Thyroid gland (tissue), 4 donors: Measurements from ENCODE around the gene PTPN22. TPM values are rescaled to one million over a fixed set of nuclear protein-coding genes. Genes with fewer than 3 reads are reported as not detected.
"Not testable (repeated sequence)": the region's sequence is repeated elsewhere in the genome, so short reads cannot be mapped to it uniquely, and the experiment has no call there.

ENCODE experiments used
- DNase-seq, 2 donors: peaks; one replicate each; pipeline ENCODE4 v3.0.0-alpha.2; 2019
- H3K27ac ChIP-seq, 3 donors: fragments of 200-600 bp; sonication (generic); 1 replicate in 2 of 3; 2 replicates in 1 of 3; pipeline ENCODE4 v1.5.1; 2016 to 2019; ENCODE audit warnings: mild to moderate bottlenecking in 1 of 3, moderate library complexity in 1 of 3
- H3K27me3 ChIP-seq: fragments of 200-600 bp; sonication (generic); one replicate; pipeline ENCODE4 v1.5.1; 2019
- H3K36me3 ChIP-seq, 2 donors: fragments of 200-600 bp; sonication (generic); one replicate each; pipeline ENCODE4 v1.5.1; 2016 to 2019
- H3K4me1 ChIP-seq, 2 donors: fragments of 200-600 bp; sonication (generic); one replicate each; pipeline ENCODE4 v1.5.1; 2017 to 2019
- H3K4me3 ChIP-seq, 3 donors: fragments of 200-600 bp; sonication (generic); replicated peaks in 1 of 3; 1 replicate in 2 of 3; 2 replicates in 1 of 3; pipeline ENCODE4 v1.5.1; 2016; ENCODE audit warnings: mild to moderate bottlenecking in 1 of 3
- H3K9me3 ChIP-seq: fragments of 200-600 bp; sonication (generic); one replicate; pipeline ENCODE4 v1.5.1; 2017
- CTCF ChIP-seq, 6 experiments: fragments of 200-600 bp in 3 of 6; fragments of 450-650 bp in 3 of 6; sonication (generic) in 3 of 6; IDR thresholded peaks; one replicate each; pipeline ENCODE4 v1.5.1; 2016 to 2019; ENCODE audit warnings: antibody characterized with exemption in 6 of 6, mild to moderate bottlenecking in 2 of 6, inconsistent platforms in 1 of 6, moderate library complexity in 1 of 6
- POLR2A ChIP-seq, 2 donors: fragments of 450-650 bp; IDR thresholded peaks; one replicate each; pipeline ENCODE4 v1.6.1; 2017; ENCODE audit warnings: antibody characterized with exemption in 2 of 2, mild to moderate bottlenecking in 2 of 2, moderate library complexity in 1 of 2
- WGBS, 2 donors: methylation state at CpG; one replicate each; pipeline ENCODE4 v1.1.5; 2017; 5-methylcytosine and 5-hydroxymethylcytosine counted together
- intact Hi-C: fragments of 100-400 bp; cut with DNase I; formaldehyde crosslinking; loops from one replicate; pipeline ENCODE4 v1.15.1; 2023
- total RNA-seq, 4 donors: library from RNA; depleted of rRNA; stranded (reverse); fragments of >200 nt; gene quantifications; one replicate each; pipeline ENCODE4 v1.2.3, GENCODE V29; 2016

Gene PTPN22
- total RNA-seq, 4 donors from 2014 or later = 0.89 to 6.2 (median 2.6) TPM; not detected in 1

GRCh38 chr1:113854234-113854633, 17.3 kb downstream of the PTPN22 start:
- Histone ChIP-seq H3K4me1 (no peaks in the 10 kb centered on the region), H3K9me3 (no peaks in the 10 kb centered on the region), H3K27me3 (no peaks in the 10 kb centered on the region), H3K36me3 (no peaks in the 10 kb centered on the region), H3K4me3 (no peak overlapping the region), H3K27ac (no peak overlapping the region)
- TF ChIP-seq CTCF (IDR thresholded peaks at IDR 0.05) (no peak), POLR2A (IDR thresholded peaks at IDR 0.05) (no peak)
- intact Hi-C loops = no loop called here
- WGBS, 2 donors = 89 to 95% methylated on average over 1 of the region's 1 CpG
- no peak for DNase-seq

- H3K4me1 ChIP-seq, intact Hi-C loops, H3K4me3 ChIP-seq, H3K27ac ChIP-seq, H3K9me3 ChIP-seq, H3K27me3 ChIP-seq, H3K36me3 ChIP-seq, DNase-seq: not testable (repeated sequence)
- 80 to 89% methylated on average over 6 of the region's 6 CpGs for WGBS, 2 donors
Measured at GRCh38 chr1:113852694-113853093, 18.8 kb downstream of the PTPN22 start.

- Histone ChIP-seq H3K27me3 (no peaks in the 10 kb centered on the region), H3K9me3 (no peaks in the 10 kb centered on the region), H3K4me3 (no peak overlapping the region), H3K4me1 (no peaks in the 10 kb centered on the region), H3K27ac (no peak overlapping the region), H3K36me3 (no peaks in the 10 kb centered on the region)
- TF ChIP-seq POLR2A (IDR thresholded peaks at IDR 0.05) (no peak), CTCF (IDR thresholded peaks at IDR 0.05) (no peak)
- intact Hi-C loops = no loop called here
- 80 to 81% methylated on average over 3 of the region's 3 CpGs for WGBS, 2 donors
- DNase-seq = no peak
Measured at GRCh38 chr1:113850127-113850796, 21.2 kb downstream of the PTPN22 start.

GRCh38 chr1:113849072-113849471, 22.4 kb downstream of the PTPN22 start:
- Histone ChIP-seq H3K4me3 (no peak overlapping the region), H3K4me1 (no peaks in the 10 kb centered on the region), H3K36me3 (no peaks in the 10 kb centered on the region), H3K27ac (no peak overlapping the region), H3K9me3 (no peaks in the 10 kb centered on the region), H3K27me3 (no peaks in the 10 kb centered on the region)
- intact Hi-C loops = no loop called here
- no peak for DNase-seq
- TF ChIP-seq POLR2A (IDR thresholded peaks at IDR 0.05) (no peak), CTCF (IDR thresholded peaks at IDR 0.05) (no peak)

- intact Hi-C loops = no loop called here
- TF ChIP-seq POLR2A (IDR thresholded peaks at IDR 0.05) = no peak
- TF ChIP-seq CTCF (IDR thresholded peaks at IDR 0.05) = no peak
- 65 to 82% methylated on average over 2 of the region's 2 CpGs for WGBS, 2 donors
- Histone ChIP-seq H3K4me1 (no peaks in the 10 kb centered on the region), H3K4me3 (no peak overlapping the region), H3K36me3 (no peaks in the 10 kb centered on the region), H3K27ac (no peak overlapping the region), H3K9me3 (no peaks in the 10 kb centered on the region), H3K27me3 (no peaks in the 10 kb centered on the region)
- no peak for DNase-seq
Measured at GRCh38 chr1:113846391-113847035, 25.0 kb downstream of the PTPN22 start.
